ENCODE measurements around the gene TNFRSF12A. TPM values are rescaled to one million over a fixed set of nuclear protein-coding genes. Genes with fewer than 3 reads are reported as not detected.

TNFRSF12A gene
- 116 and 149 TPM in 2 replicates for total RNA-seq

GRCh38 chr16:3020247-3020603, at the start of gene TNFRSF12A:
TNFRSF12A (plus strand) TSS chr16:3020368; CDS start chr16:3020398, 30 bp downstream.

GRCh38 chr16:2980227-2981176, 39.7 kb upstream of the TNFRSF12A start, which contains the start of gene PKMYT1:
PKMYT1 (minus strand) TSS chr16:2980446; CDS start chr16:2979657, 789 bp downstream.

GRCh38 chr16:3012828-3013420, 7.2 kb upstream of the TNFRSF12A start, which contains the start of gene CLDN9:
CLDN9 (plus strand) TSS chr16:3012923; CDS start chr16:3013363, 440 bp downstream.

GRCh38 chr16:3017794-3018506, 2.2 kb upstream of the TNFRSF12A start, which contains the start of gene CLDN6:
CLDN6 (minus strand) TSS chr16:3018183; CDS start chr16:3016021, 2,162 bp downstream.

GRCh38 chr16:3023669-3024478, 3.7 kb downstream of the TNFRSF12A start, which contains the start of the genes HCFC1R1 and THOC6:
HCFC1R1 (minus strand) TSS chr16:3023942; CDS start chr16:3023941, 1 bp downstream.
THOC6 (plus strand) TSS chr16:3024035; CDS start chr16:3024327, 292 bp downstream.

GRCh38 chr16:3036726-3037315, 16.7 kb downstream of the TNFRSF12A start, which contains the start of gene BICDL2:
BICDL2 (minus strand) TSS chr16:3036944; CDS start chr16:3035496, 1,448 bp downstream.

GRCh38 chr16:3045758-3046640, 25.8 kb downstream of the TNFRSF12A start, which contains the start of gene MMP25:
MMP25 (plus strand) TSS chr16:3046561; CDS start chr16:3046918, 357 bp downstream.

GRCh38 chr16:3065069-3065741, 45.0 kb downstream of the TNFRSF12A start, which contains the start of gene IL32:
IL32 (plus strand) TSS chr16:3065640; CDS start chr16:3065812, 172 bp downstream.

Small RNAs within 50 kb of the gene (small RNA-seq; reads per million reads assigned to genes)
- not detected for gene LINC00514

Other genes starting within 250 kb of the TNFRSF12A start
- 231 and 236 TPM in 2 replicates for gene ELOB, start 243.1 kb upstream of the TNFRSF12A start, total RNA-seq
- gene PRSS33, start 232.8 kb upstream of the TNFRSF12A start, total RNA-seq = not detected in 2 replicates
- gene PRSS41, start 221.9 kb upstream of the TNFRSF12A start, total RNA-seq = not detected in 2 replicates
- 0.33 and 1.2 TPM in 2 replicates for gene PRSS21, start 203.1 kb upstream of the TNFRSF12A start, total RNA-seq
- 0.33 TPM in 1 of 2 replicates, not detected in the other for gene ZG16B, start 190.1 kb upstream of the TNFRSF12A start, total RNA-seq
- not detected in 2 replicates for gene PRSS22, start 162.2 kb upstream of the TNFRSF12A start, total RNA-seq
- 44.9 and 49.0 TPM in 2 replicates for gene FLYWCH2, start 137.2 kb upstream of the TNFRSF12A start, total RNA-seq
- 26.0 and 37.6 TPM in 2 replicates for gene FLYWCH1, start 108.4 kb upstream of the TNFRSF12A start, total RNA-seq
- not detected in 2 replicates for gene KREMEN2, start 56.1 kb upstream of the TNFRSF12A start, total RNA-seq
- 11.8 and 13.9 TPM in 2 replicates for gene PAQR4, start 51.0 kb upstream of the TNFRSF12A start, total RNA-seq
- 9.6 and 11.4 TPM in 2 replicates for gene PKMYT1, start 39.9 kb upstream of the TNFRSF12A start, total RNA-seq
- not detected in 2 replicates for gene CLDN9, start 7.4 kb upstream of the TNFRSF12A start, total RNA-seq
- under 0.01 TPM in 1 of 2 replicates, not detected in the other for gene CLDN6, start 2.2 kb upstream of the TNFRSF12A start, total RNA-seq
- gene HCFC1R1, start 3.6 kb downstream of the TNFRSF12A start, total RNA-seq = 6.8 and 19.9 TPM in 2 replicates
- gene THOC6, start 3.7 kb downstream of the TNFRSF12A start, total RNA-seq = 24.8 and 35.3 TPM in 2 replicates
- gene BICDL2, start 16.6 kb downstream of the TNFRSF12A start, total RNA-seq = not detected in 2 replicates
- gene MMP25, start 26.2 kb downstream of the TNFRSF12A start, total RNA-seq = under 0.01 and 0.10 TPM in 2 replicates
- gene IL32, start 45.3 kb downstream of the TNFRSF12A start, total RNA-seq = 101 and 214 TPM in 2 replicates
- gene ZSCAN10, start 78.9 kb downstream of the TNFRSF12A start, total RNA-seq = not detected in 2 replicates
- gene ZNF205, start 92.2 kb downstream of the TNFRSF12A start, total RNA-seq = 21.4 and 35.3 TPM in 2 replicates
- 4.8 and 5.6 TPM in 2 replicates for gene ZNF213, start 114.7 kb downstream of the TNFRSF12A start, total RNA-seq
- 0.33 TPM in 1 of 2 replicates, not detected in the other for gene OR1F1, start 167.8 kb downstream of the TNFRSF12A start, total RNA-seq
- 12.7 and 13.5 TPM in 2 replicates for gene ZNF200, start 214.8 kb downstream of the TNFRSF12A start, total RNA-seq
- gene MEFV, start 236.3 kb downstream of the TNFRSF12A start, total RNA-seq = not detected in 2 replicates